Activated B cell treated with CpG ODN at 0.5 μM for 24 hours (primary cell): ENCODE data around the gene CAMTA1. TPM values are rescaled to one million over a fixed set of nuclear protein-coding genes. Genes with fewer than 3 reads are reported as not detected.

Source experiments
- ATAC-seq: fragments of 200-7000 bp; cut with Tn5 transposase; one replicate; pipeline ENCODE4 v1.10.0; 2021; ENCODE audit warnings: low read depth, mild to moderate bottlenecking, moderate library complexity
- CTCF ChIA-PET: fragments of 350-600 bp; sonication (Branson Sonifier 250); formaldehyde crosslinking; loops from one replicate; lab custom pipeline; 2021; ENCODE audit warnings: antibody characterized with exemption; lab: Charles Lee
- POLR2A ChIA-PET: fragments of 350-600 bp; sonication (Branson Sonifier 250); formaldehyde crosslinking; loops from one replicate; lab custom pipeline; 2021; ENCODE audit warnings: antibody characterized with exemption; lab: Charles Lee
- DNase-seq: peaks from one replicate; pipeline ENCODE4 v3.0.0; 2022
- H3K27ac Mint-ChIP-seq: one replicate; pipeline ENCODE4 v1.8.0; 2020; ENCODE audit warnings: mixed read lengths
- H3K27me3 Mint-ChIP-seq: one replicate; pipeline ENCODE4 v1.8.0; 2021; ENCODE audit warnings: mixed read lengths
- H3K36me3 Mint-ChIP-seq: one replicate; pipeline ENCODE4 v1.8.0; 2021; ENCODE audit warnings: low read depth, mixed read lengths
- H3K4me1 Mint-ChIP-seq: one replicate; pipeline ENCODE4 v1.8.0; 2021; ENCODE audit warnings: mixed read lengths
- H3K4me3 Mint-ChIP-seq: one replicate; pipeline ENCODE4 v1.8.0; 2020; ENCODE audit warnings: mild to moderate bottlenecking, mixed read lengths
- H3K9me3 Mint-ChIP-seq: one replicate; pipeline ENCODE4 v1.8.0; 2020; ENCODE audit warnings: mixed read lengths
- intact Hi-C: fragments of 100-400 bp; cut with micrococcal nuclease; formaldehyde crosslinking; loops from one replicate; pipeline ENCODE4 v1.15.1; 2024
- total RNA-seq: library from RNA; stranded (reverse); gene quantifications from 2 replicates; pipeline ENCODE4 v1.2.3, GENCODE V29; 2022
- TF ChIP-seq, protein P1 (sequence below): fragments of 200-600 bp; IDR thresholded peaks from one replicate; pipeline ENCODE4 v1.8.0; 2022; ENCODE audit warnings: antibody characterized with exemption, mild to moderate bottlenecking

CAMTA1 gene
- total RNA-seq, 1 donor from 2014 or later = 49.8 TPM

DNA sequence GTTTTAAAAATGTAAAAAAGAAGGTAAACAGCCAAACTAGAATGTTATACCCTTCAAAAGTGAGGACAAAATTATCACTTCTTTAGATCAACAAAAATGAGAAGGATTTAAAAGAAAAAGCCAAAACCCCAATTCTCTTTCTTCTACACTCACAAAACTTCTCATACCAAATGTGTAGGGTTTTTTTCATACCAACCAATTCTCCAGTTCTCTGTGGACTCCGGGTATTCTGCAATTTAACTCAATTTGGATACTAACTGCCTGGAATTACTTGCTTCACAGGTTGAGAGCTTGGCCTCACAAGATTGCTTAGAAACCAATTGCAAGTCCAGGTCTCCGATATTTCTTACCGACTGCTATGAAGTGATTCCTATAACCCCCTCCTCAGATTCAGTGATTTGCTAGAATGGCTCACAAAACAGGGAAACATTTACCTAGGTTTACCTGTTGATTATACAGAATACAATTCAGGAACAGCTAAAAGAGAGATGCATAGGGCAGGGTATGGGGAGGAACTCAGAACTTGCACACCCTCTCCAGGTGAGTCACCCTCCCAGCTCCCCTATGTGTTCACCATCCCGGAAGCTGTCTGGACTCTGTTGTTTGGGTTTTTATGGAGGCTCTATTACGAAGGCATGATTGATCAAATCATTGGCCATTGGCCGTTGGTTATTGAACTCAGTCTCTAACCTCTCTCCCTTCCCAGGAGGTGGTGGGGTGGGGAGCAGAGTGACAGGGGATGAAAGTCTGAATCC lies 67.1 kb downstream of the CAMTA1 start:
- Mint-ChIP-seq H3K27me3 (no peaks in the 10 kb centered on the region), H3K36me3 (peaks cover 66% of the 10 kb centered on the region), H3K4me1 (no peaks in the 10 kb centered on the region), H3K9me3 (no peaks in the 10 kb centered on the region), H3K27ac (no peak overlapping the region), H3K4me3 (no peak overlapping the region)
- ChIA-PET CTCF (no interaction called here), POLR2A (no interaction called here)
- ATAC-seq = no peak
- no peak for DNase-seq
- intact Hi-C loops = no loop called here
- TF ChIP-seq, protein P1, sequence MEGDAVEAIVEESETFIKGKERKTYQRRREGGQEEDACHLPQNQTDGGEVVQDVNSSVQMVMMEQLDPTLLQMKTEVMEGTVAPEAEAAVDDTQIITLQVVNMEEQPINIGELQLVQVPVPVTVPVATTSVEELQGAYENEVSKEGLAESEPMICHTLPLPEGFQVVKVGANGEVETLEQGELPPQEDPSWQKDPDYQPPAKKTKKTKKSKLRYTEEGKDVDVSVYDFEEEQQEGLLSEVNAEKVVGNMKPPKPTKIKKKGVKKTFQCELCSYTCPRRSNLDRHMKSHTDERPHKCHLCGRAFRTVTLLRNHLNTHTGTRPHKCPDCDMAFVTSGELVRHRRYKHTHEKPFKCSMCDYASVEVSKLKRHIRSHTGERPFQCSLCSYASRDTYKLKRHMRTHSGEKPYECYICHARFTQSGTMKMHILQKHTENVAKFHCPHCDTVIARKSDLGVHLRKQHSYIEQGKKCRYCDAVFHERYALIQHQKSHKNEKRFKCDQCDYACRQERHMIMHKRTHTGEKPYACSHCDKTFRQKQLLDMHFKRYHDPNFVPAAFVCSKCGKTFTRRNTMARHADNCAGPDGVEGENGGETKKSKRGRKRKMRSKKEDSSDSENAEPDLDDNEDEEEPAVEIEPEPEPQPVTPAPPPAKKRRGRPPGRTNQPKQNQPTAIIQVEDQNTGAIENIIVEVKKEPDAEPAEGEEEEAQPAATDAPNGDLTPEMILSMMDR = no peak

DNA sequence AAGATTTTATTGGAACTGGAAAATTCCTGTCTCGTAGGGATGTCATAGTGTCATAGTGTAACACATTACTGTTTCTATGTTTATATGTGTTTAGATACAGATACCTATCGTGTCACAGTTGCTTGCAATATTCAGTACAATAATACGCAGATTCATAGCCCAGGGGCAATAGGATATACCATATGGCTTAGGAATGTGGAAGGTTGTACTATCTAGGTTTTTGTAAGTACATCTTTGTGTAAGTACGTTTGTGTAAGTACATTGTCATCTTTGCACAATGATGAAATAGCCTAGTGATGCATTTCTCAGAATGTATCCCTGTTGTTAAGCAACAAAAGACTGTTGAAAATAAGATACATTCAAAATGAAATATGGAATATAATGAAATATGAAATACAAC lies 68.9 kb downstream of the CAMTA1 start:
- H3K36me3 Mint-ChIP-seq = peaks cover 56% of the 10 kb centered on the region
- TF ChIP-seq, protein P1 = no peak
- ChIA-PET POLR2A (no interaction called here), CTCF (no interaction called here)
- H3K4me3 Mint-ChIP-seq = no peak overlapping the region
- no peaks in the 10 kb centered on the region for H3K4me1 Mint-ChIP-seq
- no peak for DNase-seq
- intact Hi-C loops = no loop called here
- no peaks in the 10 kb centered on the region for H3K27me3 Mint-ChIP-seq
- no peak overlapping the region for H3K27ac Mint-ChIP-seq
- H3K9me3 Mint-ChIP-seq = no peaks in the 10 kb centered on the region
- no peak for ATAC-seq

DNA sequence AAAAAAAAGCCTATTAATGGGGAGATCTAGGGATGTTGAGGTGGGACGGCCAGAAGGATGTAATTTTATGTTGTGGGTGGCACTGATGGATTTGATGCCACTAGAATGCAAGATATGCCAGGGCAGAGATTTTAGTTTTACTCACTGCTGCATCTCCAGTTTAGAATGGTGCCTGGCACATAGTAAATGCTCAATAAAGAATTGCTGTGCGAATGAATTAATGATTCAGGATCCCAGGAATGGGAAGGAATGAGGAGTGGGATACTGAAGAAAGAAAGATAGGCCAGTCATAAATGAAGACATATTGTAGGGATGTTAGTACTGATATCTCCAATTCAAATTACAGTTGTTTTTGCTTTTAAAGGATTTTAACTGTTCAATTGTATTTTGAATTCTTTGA lies 72.6 kb downstream of the CAMTA1 start:
- ATAC-seq (no peak), DNase-seq (no peak)
- no peak overlapping the region for H3K4me3 Mint-ChIP-seq
- no peak overlapping the region for H3K27ac Mint-ChIP-seq
- TF ChIP-seq, protein P1 = no peak
- H3K4me1 Mint-ChIP-seq = peaks cover 15% of the 10 kb centered on the region
- peaks cover 40% of the 10 kb centered on the region for H3K36me3 Mint-ChIP-seq
- ChIA-PET CTCF (no interaction called here), POLR2A (no interaction called here)
- no peaks in the 10 kb centered on the region for H3K27me3 Mint-ChIP-seq
- intact Hi-C loops = no loop called here
- no peaks in the 10 kb centered on the region for H3K9me3 Mint-ChIP-seq

DNA sequence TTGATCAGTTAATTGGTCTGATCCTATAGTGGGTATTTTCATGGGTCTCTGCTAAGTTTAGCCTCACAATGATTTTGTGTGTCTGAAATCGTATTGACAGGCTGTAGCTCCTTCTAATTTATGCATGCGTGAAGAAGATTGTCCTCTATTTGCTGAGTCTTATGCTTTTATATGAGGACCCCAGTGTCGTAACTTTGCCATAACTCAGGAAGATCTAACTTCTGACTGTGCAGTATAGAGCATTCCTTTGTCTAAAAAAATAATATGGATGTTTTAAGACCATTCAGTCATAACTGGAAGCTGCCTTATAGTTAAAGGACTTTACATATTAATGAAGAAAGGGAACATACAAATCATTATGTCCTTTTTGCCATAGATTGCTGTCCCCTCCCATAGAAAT lies 73.3 kb downstream of the CAMTA1 start:
- TF ChIP-seq, protein P1 = no peak
- Mint-ChIP-seq H3K27me3 (no peaks in the 10 kb centered on the region), H3K4me1 (peaks cover 15% of the 10 kb centered on the region), H3K9me3 (no peaks in the 10 kb centered on the region), H3K36me3 (peaks cover 34% of the 10 kb centered on the region), H3K4me3 (no peak overlapping the region), H3K27ac (no peak overlapping the region)
- ChIA-PET CTCF (no interaction called here), POLR2A (no interaction called here)
- DNase-seq (no peak), ATAC-seq (no peak)
- intact Hi-C loops = no loop called here

DNA sequence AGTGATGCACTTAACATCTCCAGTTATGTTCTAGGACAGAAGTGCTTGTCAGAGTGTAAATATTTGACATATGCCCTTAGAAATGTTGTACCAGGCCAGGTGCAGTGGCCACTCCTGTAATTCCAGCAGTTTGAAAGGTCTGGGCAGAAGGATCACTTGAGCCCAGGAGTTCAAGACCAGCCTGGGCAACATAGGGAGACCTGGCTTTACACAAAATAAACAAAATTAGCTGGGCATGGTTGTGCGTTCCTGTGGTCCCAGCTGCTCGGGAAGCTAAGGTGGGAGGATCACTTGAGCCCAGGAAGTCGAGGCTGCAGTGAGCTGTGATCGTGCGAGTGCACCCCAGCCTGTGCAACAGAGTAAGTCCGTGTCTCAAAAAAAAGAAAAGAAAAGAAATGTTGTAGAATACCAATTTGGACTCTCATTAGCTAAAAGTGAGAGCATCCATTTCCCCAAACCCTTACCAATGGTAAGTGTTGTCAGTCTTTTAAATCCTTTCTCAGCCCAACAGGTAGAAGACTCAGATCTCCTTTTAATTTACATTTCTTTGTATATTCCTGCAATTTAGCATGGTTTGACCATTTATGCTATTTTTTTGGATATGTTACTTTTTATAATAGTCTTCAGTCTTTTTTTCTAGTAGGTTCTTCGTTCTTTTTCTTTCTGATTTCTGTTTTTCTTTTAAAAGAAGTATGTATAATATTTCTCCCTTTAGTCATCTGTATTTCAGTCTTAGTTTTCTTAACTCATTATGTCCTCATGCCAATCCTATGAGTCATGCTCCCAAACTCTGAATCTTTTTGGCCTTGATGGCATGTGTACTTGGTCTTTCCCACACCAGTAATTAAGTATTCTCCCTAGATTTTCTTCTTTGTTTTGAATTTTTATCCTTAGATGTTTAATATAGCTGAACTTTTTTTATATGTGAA lies 74.4 kb downstream of the CAMTA1 start:
- Mint-ChIP-seq H3K36me3 (peaks cover 33% of the 10 kb centered on the region), H3K4me1 (peaks cover 15% of the 10 kb centered on the region), H3K27me3 (no peaks in the 10 kb centered on the region), H3K4me3 (no peak overlapping the region), H3K9me3 (no peaks in the 10 kb centered on the region), H3K27ac (no peak overlapping the region)
- POLR2A ChIA-PET = no interaction called here
- DNase-seq (no peak), ATAC-seq (no peak)
- CTCF ChIA-PET = no interaction called here
- TF ChIP-seq, protein P1 = no peak
- intact Hi-C loops = no loop called here
